Liver (tissue), 9 donors: Measurements from ENCODE around the gene MNAT1. TPM values are rescaled to one million over a fixed set of nuclear protein-coding genes. Genes with fewer than 3 reads are reported as not detected.

Experiments used
- DNase-seq: peaks from one replicate; pipeline ENCODE4 v3.0.0-alpha.2; 2017; ENCODE audit warnings: low spot score
- H3K27ac ChIP-seq, 2 donors: one replicate each; pipeline ENCODE4 v1.7.0; 2013; ENCODE audit warnings: inconsistent platforms in 2 of 2, low read length in 2 of 2, control low read depth in 1 of 2, low read depth in 1 of 2, mild to moderate bottlenecking in 1 of 2
- H3K27me3 ChIP-seq, 4 donors: one replicate each; pipeline versions ENCODE4 v1.6.1 to v1.7.0; 2013; ENCODE audit warnings: low read length in 3 of 4, inconsistent platforms in 1 of 4, mild to moderate bottlenecking in 1 of 4, moderate library complexity in 1 of 4; ENCODE audit not compliant: control insufficient read depth in 4 of 4, insufficient read depth in 4 of 4
- H3K36me3 ChIP-seq, 4 donors: one replicate each; pipeline versions ENCODE4 v1.6.1 to v1.7.0; 2013; ENCODE audit warnings: low read length in 3 of 4, mild to moderate bottlenecking in 3 of 4, low read depth in 1 of 4, moderate library complexity in 1 of 4; ENCODE audit not compliant: control insufficient read depth in 4 of 4, insufficient read depth in 3 of 4
- H3K4me1 ChIP-seq, 4 donors: one replicate each; pipeline versions ENCODE4 v1.6.1 to v1.7.0; 2013; ENCODE audit warnings: low read length in 3 of 4, mild to moderate bottlenecking in 3 of 4, moderate library complexity in 1 of 4; ENCODE audit not compliant: control insufficient read depth in 4 of 4, insufficient read depth in 4 of 4
- H3K4me3 ChIP-seq, 3 donors: one replicate each; pipeline versions ENCODE4 v1.6.1 to v1.7.0; 2013; ENCODE audit warnings: low read length in 3 of 3, control low read depth in 1 of 3, low read depth in 1 of 3, mild to moderate bottlenecking in 1 of 3
- H3K9ac ChIP-seq, 2 donors: one replicate each; pipeline ENCODE4 v1.7.0; 2013; ENCODE audit warnings: low read length in 2 of 2, mild to moderate bottlenecking in 2 of 2, moderate library complexity in 2 of 2, control low read depth in 1 of 2, low read depth in 1 of 2
- H3K9me3 ChIP-seq, 4 donors: one replicate each; pipeline versions ENCODE4 v1.6.1 to v1.7.0; 2013; ENCODE audit warnings: low read length in 3 of 4; ENCODE audit not compliant: control insufficient read depth in 4 of 4
- EGR1 ChIP-seq, 2 donors: IDR thresholded peaks; 2 replicates each; pipeline ENCODE4 v1.6.1; 2016 to 2018; ENCODE audit warnings: antibody characterized with exemption in 2 of 2, low read depth in 2 of 2
- FOXA1 ChIP-seq: IDR thresholded peaks from 2 replicates; pipeline ENCODE4 v1.6.1; 2016; ENCODE audit warnings: antibody characterized with exemption
- FOXA2 ChIP-seq: IDR thresholded peaks from 2 replicates; pipeline ENCODE4 v1.6.1; 2016; ENCODE audit warnings: antibody characterized with exemption
- GABPA ChIP-seq, 2 donors: IDR thresholded peaks in 1 of 2; conservative IDR thresholded peaks in 1 of 2; 2 replicates each; pipeline ENCODE4 v1.6.1; 2016; ENCODE audit warnings: antibody characterized with exemption in 2 of 2, mild to moderate bottlenecking in 1 of 2, moderate library complexity in 1 of 2
- HNF4A ChIP-seq, 2 donors: conservative IDR thresholded peaks; 2 replicates each; pipeline ENCODE4 v1.6.1; 2016; ENCODE audit warnings: antibody characterized with exemption in 2 of 2, mild to moderate bottlenecking in 2 of 2
- NR2F2 ChIP-seq: IDR thresholded peaks from 2 replicates; pipeline ENCODE4 v1.6.1; 2016; ENCODE audit warnings: antibody characterized with exemption
- REST ChIP-seq: IDR thresholded peaks from 2 replicates; pipeline ENCODE4 v1.6.1; 2016; ENCODE audit warnings: antibody characterized with exemption, mild to moderate bottlenecking
- RXRA ChIP-seq, 2 donors: IDR thresholded peaks; 2 replicates each; pipeline ENCODE4 v1.6.1; 2017 to 2018; ENCODE audit warnings: antibody characterized with exemption in 2 of 2, mild to moderate bottlenecking in 1 of 2
- SP1 ChIP-seq: IDR thresholded peaks from 2 replicates; pipeline ENCODE4 v1.6.1; 2018; ENCODE audit warnings: antibody characterized with exemption, mild to moderate bottlenecking
- TAF1 ChIP-seq: conservative IDR thresholded peaks from 2 replicates; pipeline ENCODE4 v1.6.1; 2016; ENCODE audit warnings: antibody characterized with exemption, mild to moderate bottlenecking
- WGBS: extraction: QIAGEN DNeasy Blood & Tissue Kit; methylation state at CpG from one replicate; pipeline ENCODE4 v1.1.7; 2013; 5-methylcytosine and 5-hydroxymethylcytosine counted together
- polyA plus RNA-seq, 2 donors: library from polyadenylated mRNA; stranded (reverse) in 1 of 2; unstranded in 1 of 2; fragments of 200-250 nt in 1 of 2; fragments of >200 nt in 1 of 2; fragmentation: Nextera tagmentation in 1 of 2; extraction: Ambion mirVana in 1 of 2; gene quantifications; one replicate each; pipeline versions ENCODE4 v1.2.1 to v1.2.3, GENCODE V29; 2013 to 2015
- total RNA-seq, 2 donors: library from RNA; depleted of rRNA; stranded (reverse); fragments of >200 nt; gene quantifications; one replicate each; pipeline ENCODE4 v1.2.3, GENCODE V29; 2014
- TF ChIP-seq, protein P1 (sequence below): IDR thresholded peaks from 2 replicates; pipeline ENCODE4 v1.6.1; 2016; ENCODE audit warnings: antibody characterized with exemption
- TF ChIP-seq, protein P2 (sequence below): IDR thresholded peaks from 2 replicates; pipeline ENCODE4 v1.6.1; 2016; ENCODE audit warnings: antibody characterized with exemption
- donor health status: healthy.
- donor health status: healthy.
- donor health status: healthy.
- donor health status: healthy.
- donor health status: healthy.

The MNAT1 gene
- total and polyA plus RNA-seq, 4 donors: 8.9 to 18.5 (median 14.6) TPM

- H3K36me3 ChIP-seq: no peaks in the 10 kb centered on the region
- H3K4me3 ChIP-seq: no peak overlapping the region
- H3K9me3 ChIP-seq: no peaks in the 10 kb centered on the region
- H3K27ac ChIP-seq: no peak overlapping the region
- H3K27me3 ChIP-seq: no peaks in the 10 kb centered on the region
- H3K9ac ChIP-seq: no peak overlapping the region
- H3K4me1 ChIP-seq: peaks cover 0 to under 1% (median 0%) of the 10 kb centered on the region in 4 donors
- WGBS: 98% methylated on average over 2 of the region's 2 CpGs
- TF ChIP-seq TAF1: no peak
- TF ChIP-seq FOXA1: no peak
- TF ChIP-seq, protein P1, sequence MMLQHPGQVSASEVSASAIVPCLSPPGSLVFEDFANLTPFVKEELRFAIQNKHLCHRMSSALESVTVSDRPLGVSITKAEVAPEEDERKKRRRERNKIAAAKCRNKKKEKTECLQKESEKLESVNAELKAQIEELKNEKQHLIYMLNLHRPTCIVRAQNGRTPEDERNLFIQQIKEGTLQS: no peak
- TF ChIP-seq, protein P2, sequence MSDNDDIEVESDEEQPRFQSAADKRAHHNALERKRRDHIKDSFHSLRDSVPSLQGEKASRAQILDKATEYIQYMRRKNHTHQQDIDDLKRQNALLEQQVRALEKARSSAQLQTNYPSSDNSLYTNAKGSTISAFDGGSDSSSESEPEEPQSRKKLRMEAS: no peak
- no peak for TF ChIP-seq EGR1 (IDR thresholded peaks at IDR 0.05; ENCODE audit: low read depth in 2 of 2)
- TF ChIP-seq GABPA (IDR thresholded peaks at IDR 0.05 in 1 of 2, conservative IDR thresholded peaks at IDR 0.05 in 1 of 2): no peak
- TF ChIP-seq REST: no peak
- TF ChIP-seq SP1: no peak
- TF ChIP-seq HNF4A (conservative IDR thresholded peaks at IDR 0.05): no peak
- TF ChIP-seq RXRA (IDR thresholded peaks at IDR 0.05): no peak
- DNase-seq: no peak
Measured at GRCh38 chr14:60922050-60922449, 187.5 kb downstream of the MNAT1 start.

- H3K4me1 ChIP-seq: no peaks in the 10 kb centered on the region
- DNase-seq: no peak
- no peak overlapping the region for H3K9ac ChIP-seq
- no peak overlapping the region for H3K4me3 ChIP-seq
- WGBS: 90% methylated on average over 1 of the region's 1 CpG
- TF ChIP-seq REST (no peak), NR2F2 (no peak), HNF4A (conservative IDR thresholded peaks at IDR 0.05) (no peak), FOXA2 (no peak), FOXA1 (no peak), TAF1 (no peak), RXRA (IDR thresholded peaks at IDR 0.05) (no peak)
- TF ChIP-seq, protein P1: no peak
- H3K27me3 ChIP-seq: no peaks in the 10 kb centered on the region
- no peaks in the 10 kb centered on the region for H3K9me3 ChIP-seq
- H3K36me3 ChIP-seq: no peaks in the 10 kb centered on the region
- no peak overlapping the region for H3K27ac ChIP-seq
Measured at GRCh38 chr14:60925286-60925685, 190.7 kb downstream of the MNAT1 start.
